Tibial artery (tissue), 4 donors: Measurements from ENCODE around the gene SNRPA1.

Experiments used
- DNase-seq, 2 donors: peaks; one replicate each; pipeline ENCODE4 v3.0.0-alpha.2; 2019
- H3K27ac ChIP-seq, 2 donors: fragments of 200-600 bp; sonication (generic) in 1 of 2; 1 replicate in 1 of 2; 2 replicates in 1 of 2; pipeline ENCODE4 v1.5.1; 2018 to 2019; ENCODE audit warnings: mild to moderate bottlenecking in 1 of 2
- H3K27me3 ChIP-seq, 2 donors: fragments of 200-600 bp; sonication (generic) in 1 of 2; one replicate each; pipeline versions ENCODE4 v1.5.1 to v1.6.0; 2016 to 2019
- H3K36me3 ChIP-seq, 3 donors: fragments of 200-600 bp; sonication (generic) in 2 of 3; one replicate each; pipeline ENCODE4 v1.5.1; 2016 to 2019; ENCODE audit warnings: mild to moderate bottlenecking in 2 of 3
- H3K4me1 ChIP-seq, 4 donors: fragments of 200-600 bp; sonication (generic) in 2 of 4; 1 replicate in 3 of 4; 2 replicates in 1 of 4; pipeline ENCODE4 v1.5.1; 2016 to 2019
- H3K4me3 ChIP-seq, 2 donors: fragments of 200-600 bp; sonication (generic) in 1 of 2; 1 replicate in 1 of 2; 2 replicates in 1 of 2; pipeline ENCODE4 v1.5.1; 2018 to 2019; ENCODE audit warnings: mild to moderate bottlenecking in 2 of 2
- H3K9me3 ChIP-seq, 3 donors: fragments of 200-600 bp; sonication (generic) in 1 of 3; one replicate each; pipeline ENCODE4 v1.5.1; 2016 to 2019
- CTCF ChIP-seq, 2 experiments: fragments of 200-600 bp in 1 of 2; fragments of 450-650 bp in 1 of 2; IDR thresholded peaks; one replicate each; pipeline ENCODE4 v1.5.1; 2017 to 2019; ENCODE audit warnings: antibody characterized with exemption in 2 of 2, mild to moderate bottlenecking in 1 of 2, moderate library complexity in 1 of 2
- intact Hi-C: fragments of 100-400 bp; cut with DNase I; formaldehyde crosslinking; loops from one replicate; pipeline ENCODE4 v1.15.0; 2023; ENCODE audit warnings: low total_unique reads

The SNRPA1 gene

GRCh38 chr15:101251830-101252820 lies 42.9 kb downstream of the SNRPA1 start, which contains the start of gene CHSY1:
Gene CHSY1 (minus strand): TSS chr15:101252048. CDS start chr15:101251456, 592 bp downstream.
- peak; percentile 92 to 96 for DNase-seq
- Histone ChIP-seq H3K27ac (peak within 1 kb of the TSS; percentile 80 to 82), H3K36me3 (no peaks in the 10 kb centered on the region), H3K4me3 (peak within 1 kb of the TSS; percentile 79 to 89), H3K4me1 (peaks cover 0 to 45% (median 17%) of the 10 kb centered on the region in 4 donors), H3K27me3 (no peaks in the 10 kb centered on the region), H3K9me3 (no peaks in the 10 kb centered on the region)
- peak; percentile 8 to 10 for TF ChIP-seq CTCF (IDR thresholded peaks at IDR 0.05)
- intact Hi-C loops: loop anchor here (2.0 to 10.0 kb wide), 2 partner anchors 51 to 127 kb away; no protein-coding TSS in a partner anchor

DNA sequence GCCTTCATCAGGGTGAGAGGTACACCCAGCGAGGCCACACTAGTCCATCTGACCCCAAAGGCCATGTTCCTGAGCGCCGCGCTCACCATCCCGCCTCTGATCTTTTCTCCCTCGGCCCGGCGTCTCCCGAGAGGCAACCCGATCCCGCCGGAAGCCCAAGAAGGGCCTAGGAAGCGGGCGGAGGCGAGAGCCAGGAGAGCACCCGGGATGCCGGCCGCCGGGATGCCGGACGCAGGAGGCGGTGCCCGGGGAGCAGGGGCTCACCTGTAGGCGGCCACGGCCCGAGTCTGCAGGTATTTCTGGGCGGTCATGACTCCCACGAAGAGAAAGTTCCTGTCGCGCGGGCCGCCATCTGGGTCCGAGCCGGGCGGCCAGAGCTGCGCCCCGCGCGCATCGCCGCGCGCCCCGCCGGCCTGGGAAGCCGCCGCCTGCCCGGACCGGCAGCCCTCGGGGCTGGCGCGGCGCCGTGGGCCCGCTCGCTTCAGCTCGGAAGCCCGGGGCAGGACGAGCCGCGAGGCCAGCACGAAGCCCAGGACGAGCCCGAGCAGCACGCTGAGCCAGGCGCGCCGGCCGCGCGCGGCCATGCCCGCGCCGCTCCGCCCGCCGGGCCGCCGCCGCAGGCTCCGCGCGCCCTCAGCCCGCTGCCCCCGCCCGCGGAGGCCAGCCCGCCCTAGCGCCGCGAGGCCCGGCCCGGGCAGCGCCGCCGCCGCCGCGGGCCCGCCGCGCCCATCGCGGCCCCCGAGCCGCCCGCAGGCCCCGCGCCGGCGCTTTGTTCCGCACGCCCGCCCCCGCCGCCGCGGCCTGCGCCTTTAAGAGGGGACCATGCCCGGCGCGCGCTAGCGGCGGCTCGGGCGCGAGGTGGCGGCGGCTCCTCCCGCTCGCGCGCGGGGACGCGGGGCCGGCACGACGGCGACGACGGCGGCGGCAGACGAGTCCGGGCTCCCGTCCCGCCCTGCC lies 43.9 kb downstream of the SNRPA1 start:
- Histone ChIP-seq H3K4me1 (peaks cover 0 to 54% (median 22%) of the 10 kb centered on the region in 4 donors), H3K4me3 (peak overlapping the region; percentile 79 to 89), H3K27me3 (no peaks in the 10 kb centered on the region), H3K36me3 (no peaks in the 10 kb centered on the region), H3K9me3 (no peaks in the 10 kb centered on the region), H3K27ac (peak overlapping the region; percentile 80 to 82)
- intact Hi-C loops: loop anchor here (2.0 to 10.0 kb wide), 2 partner anchors 50 to 126 kb away; no protein-coding TSS in a partner anchor
- TF ChIP-seq CTCF (IDR thresholded peaks at IDR 0.05): no peak
- DNase-seq: peak in 1 of 2 donors; percentile 74

DNA sequence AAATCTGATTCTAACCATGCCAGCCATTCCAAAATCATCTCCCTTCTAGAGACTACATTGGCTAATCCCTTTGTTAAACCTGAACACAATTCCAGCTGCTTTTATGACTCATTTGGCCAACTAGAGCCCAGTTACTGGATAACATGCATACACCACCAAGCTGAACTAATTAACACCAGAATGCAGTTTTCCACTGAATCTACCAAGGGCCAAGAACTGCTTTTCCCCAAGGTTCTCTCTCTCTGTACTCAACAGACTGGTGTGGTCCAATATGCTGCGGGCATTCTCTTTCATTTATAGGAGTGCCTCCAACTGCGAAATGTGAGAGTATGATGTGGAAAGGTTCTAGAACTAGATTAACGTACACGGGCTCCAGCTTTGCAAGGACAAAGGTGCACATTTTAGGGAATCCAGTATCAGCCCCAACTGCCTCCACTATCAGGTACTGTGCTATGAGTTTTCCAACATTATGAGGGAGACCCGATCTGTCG lies 44.7 kb downstream of the SNRPA1 start:
- TF ChIP-seq CTCF (IDR thresholded peaks at IDR 0.05): no peak
- Histone ChIP-seq H3K27me3 (no peaks in the 10 kb centered on the region), H3K27ac (peak overlapping the region; percentile 64 to 77), H3K9me3 (no peaks in the 10 kb centered on the region), H3K4me3 (peak overlapping the region; percentile 79 to 89), H3K4me1 (peaks cover 0 to 61% (median 26%) of the 10 kb centered on the region in 4 donors), H3K36me3 (no peaks in the 10 kb centered on the region)
- intact Hi-C loops: loop anchor here (2.0 to 10.0 kb wide), 2 partner anchors 50 to 126 kb away; no protein-coding TSS in a partner anchor
- DNase-seq: no peak

- no peak for TF ChIP-seq CTCF (IDR thresholded peaks at IDR 0.05)
- DNase-seq: no peak
- no peak overlapping the region for H3K27ac ChIP-seq
- H3K4me1 ChIP-seq: peaks cover 0 to 81% (median 37%) of the 10 kb centered on the region in 4 donors
- no peaks in the 10 kb centered on the region for H3K9me3 ChIP-seq
- H3K27me3 ChIP-seq: no peaks in the 10 kb centered on the region
- H3K4me3 ChIP-seq: no peak overlapping the region
- intact Hi-C loops: no loop called here
- no peaks in the 10 kb centered on the region for H3K36me3 ChIP-seq
These were observed 46.8 kb downstream of the SNRPA1 start for GRCh38 chr15:101248274-101248673.
